ENCODE measurements around the gene DUSP22. TPM values are rescaled to one million over a fixed set of nuclear protein-coding genes. Genes with fewer than 3 reads are reported as not detected.

The DUSP22 gene
- total RNA-seq, 1 experiment from 2014 or later: 34.8 TPM

DNA sequence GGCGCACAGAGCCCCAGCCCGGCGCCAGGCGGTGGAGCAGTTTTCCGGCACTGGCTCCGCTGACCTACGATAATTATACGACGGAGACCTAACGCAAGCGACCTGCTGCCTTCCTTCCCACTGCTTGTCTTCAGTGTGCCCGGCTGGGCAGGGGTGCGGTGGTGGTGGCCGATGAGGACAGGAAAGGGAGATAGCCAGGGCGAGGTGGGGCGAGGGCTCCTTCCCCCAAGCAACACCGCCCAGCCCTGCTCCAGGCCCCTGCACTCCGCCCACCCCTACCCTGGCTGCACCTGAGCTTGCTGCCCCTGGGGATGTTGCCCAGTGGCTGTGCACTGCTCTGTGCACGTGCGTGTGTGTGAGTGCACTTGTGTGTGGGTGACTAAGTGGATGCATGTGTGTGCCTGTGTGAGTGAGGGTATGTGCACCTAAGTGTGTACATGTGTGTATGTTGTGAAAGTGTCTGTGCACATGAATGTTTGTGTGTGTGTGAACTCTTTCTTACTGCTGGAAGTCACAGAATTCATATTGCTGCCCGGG, 56.6 kb downstream of the DUSP22 start:
- ChIA-PET CTCF (no interaction called here), POLR2A (no interaction called here)
- in situ Hi-C loops (cut with HindIII; ENCODE audit: low pct_unique_long_range_greater_than_20kb, low sequenced_read_pairs): no loop called here
- H3K4me1 ChIP-seq (ENCODE audit: control insufficient read depth, insufficient read depth, low read length): no peaks in the 10 kb centered on the region
- no peak for DNase-seq (ENCODE audit: low read depth, low spot score)
- no TSS peak for BruUV-seq (replicated peaks)
- H3K27ac ChIP-seq (ENCODE audit: low read length): no peak overlapping the region
- no peak overlapping the region for H3K4me3 ChIP-seq (ENCODE audit: low read depth in 2 of 2, low read length in 2 of 2)
- TF ChIP-seq POLR2AphosphoS5 (IDR thresholded peaks at IDR 0.05; ENCODE audit: low read depth, low read length) (no peak), TCF7L2 (IDR thresholded peaks at IDR 0.05; ENCODE audit: low read depth, low read length) (no peak), REST (IDR thresholded peaks at IDR 0.05; ENCODE audit: insufficient read depth in 1 of 2, low read depth in 2 of 2, low read length in 1 of 2) (no peak), SIN3A (IDR thresholded peaks at IDR 0.05; ENCODE audit: borderline replicate concordance, insufficient read depth, low read depth, low read length) (no peak)
- TF ChIP-seq, protein P1, sequence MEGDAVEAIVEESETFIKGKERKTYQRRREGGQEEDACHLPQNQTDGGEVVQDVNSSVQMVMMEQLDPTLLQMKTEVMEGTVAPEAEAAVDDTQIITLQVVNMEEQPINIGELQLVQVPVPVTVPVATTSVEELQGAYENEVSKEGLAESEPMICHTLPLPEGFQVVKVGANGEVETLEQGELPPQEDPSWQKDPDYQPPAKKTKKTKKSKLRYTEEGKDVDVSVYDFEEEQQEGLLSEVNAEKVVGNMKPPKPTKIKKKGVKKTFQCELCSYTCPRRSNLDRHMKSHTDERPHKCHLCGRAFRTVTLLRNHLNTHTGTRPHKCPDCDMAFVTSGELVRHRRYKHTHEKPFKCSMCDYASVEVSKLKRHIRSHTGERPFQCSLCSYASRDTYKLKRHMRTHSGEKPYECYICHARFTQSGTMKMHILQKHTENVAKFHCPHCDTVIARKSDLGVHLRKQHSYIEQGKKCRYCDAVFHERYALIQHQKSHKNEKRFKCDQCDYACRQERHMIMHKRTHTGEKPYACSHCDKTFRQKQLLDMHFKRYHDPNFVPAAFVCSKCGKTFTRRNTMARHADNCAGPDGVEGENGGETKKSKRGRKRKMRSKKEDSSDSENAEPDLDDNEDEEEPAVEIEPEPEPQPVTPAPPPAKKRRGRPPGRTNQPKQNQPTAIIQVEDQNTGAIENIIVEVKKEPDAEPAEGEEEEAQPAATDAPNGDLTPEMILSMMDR (IDR thresholded peaks at IDR 0.05): no peak
- ATAC-seq: no peak
- H3K9me3 ChIP-seq (ENCODE audit: control insufficient read depth, insufficient read depth, low read depth, low read length): no peaks in the 10 kb centered on the region
- no peaks in the 10 kb centered on the region for H3K27me3 ChIP-seq (ENCODE audit: control insufficient read depth, insufficient read depth, low read length)
- intact Hi-C loops (cut with micrococcal nuclease; ENCODE audit: unreplicated experiment): no loop called here
- H3K36me3 ChIP-seq (ENCODE audit: control insufficient read depth, insufficient read depth, low read length): peaks cover 4% of the 10 kb centered on the region; the same call in 1 of the 2 replicates

- Histone ChIP-seq H3K27ac (ENCODE audit: low read length) (no peak overlapping the region), H3K9me3 (ENCODE audit: control insufficient read depth, insufficient read depth, low read depth, low read length) (no peaks in the 10 kb centered on the region), H3K4me3 (ENCODE audit: low read depth in 2 of 2, low read length in 2 of 2) (no peak overlapping the region), H3K27me3 (ENCODE audit: control insufficient read depth, insufficient read depth, low read length) (no peaks in the 10 kb centered on the region), H3K36me3 (ENCODE audit: control insufficient read depth, insufficient read depth, low read length) (peaks cover 4% of the 10 kb centered on the region; the same call in 1 of the 2 replicates), H3K4me1 (ENCODE audit: control insufficient read depth, insufficient read depth, low read length) (no peaks in the 10 kb centered on the region)
- ChIA-PET CTCF (no interaction called here), POLR2A (no interaction called here)
- intact Hi-C loops (cut with micrococcal nuclease; ENCODE audit: unreplicated experiment): no loop called here
- BruUV-seq (replicated peaks): no TSS peak
- ATAC-seq (no peak), DNase-seq (ENCODE audit: low read depth, low spot score) (no peak)
- TF ChIP-seq TCF7L2 (IDR thresholded peaks at IDR 0.05; ENCODE audit: low read depth, low read length): no peak
- TF ChIP-seq, protein P1 (IDR thresholded peaks at IDR 0.05): no peak
- no peak for TF ChIP-seq POLR2AphosphoS5 (IDR thresholded peaks at IDR 0.05; ENCODE audit: low read depth, low read length)
- TF ChIP-seq SIN3A (IDR thresholded peaks at IDR 0.05; ENCODE audit: borderline replicate concordance, insufficient read depth, low read depth, low read length): no peak
- TF ChIP-seq REST (IDR thresholded peaks at IDR 0.05; ENCODE audit: insufficient read depth in 1 of 2, low read depth in 2 of 2, low read length in 1 of 2): no peak
- in situ Hi-C loops (cut with HindIII; ENCODE audit: low pct_unique_long_range_greater_than_20kb, low sequenced_read_pairs): no loop called here
Measured at GRCh38 chr6:349491-349921, 57.2 kb downstream of the DUSP22 start.
